Coronary artery (tissue), 2 donors: ENCODE measurements around the gene TEX2.

Experiments
- DNase-seq: peaks from one replicate; pipeline ENCODE4 v3.0.0-alpha.2; 2017; ENCODE audit warnings: low spot score
- H3K27ac ChIP-seq, 2 donors: fragments of 200-600 bp; sonication (generic); one replicate each; pipeline ENCODE4 v1.5.1; 2016 to 2019
- H3K4me3 ChIP-seq: fragments of 200-600 bp; sonication (generic); 2 replicates; pipeline ENCODE4 v1.5.1; 2016; ENCODE audit warnings: mild to moderate bottlenecking, moderate library complexity
- CTCF ChIP-seq: fragments of 200-600 bp; sonication (generic); IDR thresholded peaks from one replicate; pipeline ENCODE4 v1.5.1; 2019; ENCODE audit warnings: antibody characterized with exemption

TEX2 gene

GRCh38 chr17:64200080-64201032, 62.7 kb downstream of the TEX2 start:
- H3K4me3 ChIP-seq: no peak overlapping the region
- no peak for TF ChIP-seq CTCF
- no peak overlapping the region for H3K27ac ChIP-seq
- DNase-seq: no peak

GRCh38 chr17:64198331-64199090, 64.5 kb downstream of the TEX2 start:
- DNase-seq: no peak
- Histone ChIP-seq H3K27ac (no peak overlapping the region), H3K4me3 (no peak overlapping the region)
- no peak for TF ChIP-seq CTCF

- DNase-seq: no peak
- TF ChIP-seq CTCF: no peak
- H3K4me3 ChIP-seq: no peak overlapping the region
- H3K27ac ChIP-seq: no peak overlapping the region
These were observed 66.5 kb downstream of the TEX2 start for GRCh38 chr17:64196601-64197000.

- no peak for DNase-seq
- no peak for TF ChIP-seq CTCF
- no peak overlapping the region for H3K4me3 ChIP-seq
- H3K27ac ChIP-seq: no peak overlapping the region
These were observed 69.5 kb downstream of the TEX2 start for GRCh38 chr17:64193561-64193960.

GRCh38 chr17:64192589-64192988, 70.5 kb downstream of the TEX2 start:
- H3K4me3 ChIP-seq: no peak overlapping the region
- no peak overlapping the region for H3K27ac ChIP-seq
- no peak for TF ChIP-seq CTCF
- DNase-seq: no peak

- H3K27ac ChIP-seq: no peak overlapping the region
- no peak overlapping the region for H3K4me3 ChIP-seq
- DNase-seq: no peak
- no peak for TF ChIP-seq CTCF
These were observed 72.6 kb downstream of the TEX2 start for GRCh38 chr17:64190472-64190871.
